Measurements from ENCODE around the gene GABRR1.

Gene GABRR1

DNA sequence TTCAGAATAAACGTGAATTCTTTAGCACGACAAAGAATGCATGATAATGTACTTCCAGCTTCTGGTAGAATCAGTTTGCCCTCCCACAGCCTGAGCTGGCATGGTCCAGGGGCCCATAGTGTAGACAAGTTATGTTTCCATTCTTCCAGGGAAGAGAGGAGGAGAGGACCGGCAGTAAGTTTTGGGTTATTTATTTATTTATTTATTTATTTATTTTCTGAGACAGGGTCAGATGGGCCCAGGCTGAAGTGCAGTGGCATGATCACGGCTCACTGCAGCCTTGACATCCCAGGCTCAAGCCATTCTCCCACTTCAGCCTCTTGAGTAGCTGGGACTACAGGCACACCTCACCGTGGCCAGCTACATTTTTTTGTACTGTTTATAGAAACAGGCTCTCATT lies 4.7 kb downstream of the GABRR1 start:
- TF ChIP-seq, protein P1, sequence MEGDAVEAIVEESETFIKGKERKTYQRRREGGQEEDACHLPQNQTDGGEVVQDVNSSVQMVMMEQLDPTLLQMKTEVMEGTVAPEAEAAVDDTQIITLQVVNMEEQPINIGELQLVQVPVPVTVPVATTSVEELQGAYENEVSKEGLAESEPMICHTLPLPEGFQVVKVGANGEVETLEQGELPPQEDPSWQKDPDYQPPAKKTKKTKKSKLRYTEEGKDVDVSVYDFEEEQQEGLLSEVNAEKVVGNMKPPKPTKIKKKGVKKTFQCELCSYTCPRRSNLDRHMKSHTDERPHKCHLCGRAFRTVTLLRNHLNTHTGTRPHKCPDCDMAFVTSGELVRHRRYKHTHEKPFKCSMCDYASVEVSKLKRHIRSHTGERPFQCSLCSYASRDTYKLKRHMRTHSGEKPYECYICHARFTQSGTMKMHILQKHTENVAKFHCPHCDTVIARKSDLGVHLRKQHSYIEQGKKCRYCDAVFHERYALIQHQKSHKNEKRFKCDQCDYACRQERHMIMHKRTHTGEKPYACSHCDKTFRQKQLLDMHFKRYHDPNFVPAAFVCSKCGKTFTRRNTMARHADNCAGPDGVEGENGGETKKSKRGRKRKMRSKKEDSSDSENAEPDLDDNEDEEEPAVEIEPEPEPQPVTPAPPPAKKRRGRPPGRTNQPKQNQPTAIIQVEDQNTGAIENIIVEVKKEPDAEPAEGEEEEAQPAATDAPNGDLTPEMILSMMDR (IDR thresholded peaks at IDR 0.05; ENCODE audit: control extremely low read depth, extremely low read depth, low read depth, missing control alignments) = no peak
- CTCF ChIA-PET = interaction anchor here (1.0 kb wide), 1 partner anchor 12 kb away, joined by 3 read pairs; no protein-coding TSS in a partner anchor
- POLR2A ChIA-PET = no interaction called here
- no peak for DNase-seq (ENCODE audit: extremely low spot score)

DNA sequence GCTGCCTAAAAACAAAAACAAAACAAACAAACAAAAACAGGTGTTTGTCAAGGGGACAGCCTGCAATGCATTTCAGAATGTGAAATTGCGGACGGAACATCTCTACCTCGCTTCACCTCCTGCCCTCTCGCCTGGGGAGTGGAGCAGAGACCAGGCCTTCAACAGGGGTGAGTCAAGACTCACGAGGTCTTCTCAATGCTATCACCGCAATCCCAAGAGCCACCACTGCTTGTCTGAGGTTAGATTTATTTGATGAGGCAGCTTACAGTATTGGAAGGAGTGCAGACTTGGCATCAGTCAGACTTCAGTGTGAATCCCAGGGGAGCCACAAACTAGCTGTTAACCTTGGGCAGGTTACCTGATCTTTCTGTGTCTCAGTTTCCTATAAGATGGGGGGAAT lies 7.7 kb downstream of the GABRR1 start:
- ChIA-PET CTCF (interaction anchor here (1.1 kb wide), 1 partner anchor 55 kb away, joined by 3 read pairs; no protein-coding TSS in a partner anchor), POLR2A (no interaction called here)
- TF ChIP-seq, protein P1 (IDR thresholded peaks at IDR 0.05; ENCODE audit: control extremely low read depth, extremely low read depth, low read depth, missing control alignments) = no peak
- DNase-seq (ENCODE audit: extremely low spot score) = no peak

DNA sequence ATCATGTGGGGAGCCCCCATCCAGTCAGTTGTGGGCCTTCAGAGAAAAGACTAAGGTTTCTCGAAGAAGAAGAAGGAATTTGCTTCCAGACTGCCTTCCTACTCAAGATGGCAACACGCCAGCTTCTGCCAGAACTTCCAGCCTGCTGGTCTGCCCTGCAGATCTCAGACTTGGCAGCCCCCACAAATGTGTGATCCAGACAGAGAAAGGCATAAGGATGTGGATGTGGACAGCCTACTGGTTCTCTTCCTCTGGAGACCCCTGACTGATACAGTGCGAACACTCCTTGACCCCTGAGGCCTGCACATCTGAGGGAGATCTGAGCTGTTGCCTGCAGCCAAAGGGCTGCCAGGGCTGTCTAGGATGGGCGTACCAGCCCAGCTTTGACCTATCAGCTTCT lies 8.6 kb downstream of the GABRR1 start:
- no peak for DNase-seq (ENCODE audit: extremely low spot score)
- ChIA-PET CTCF (interaction anchor here (0.6 kb wide), 1 partner anchor 17 kb away, joined by 3 read pairs; no protein-coding TSS in a partner anchor), POLR2A (no interaction called here)
- TF ChIP-seq, protein P1 (IDR thresholded peaks at IDR 0.05; ENCODE audit: control extremely low read depth, extremely low read depth, low read depth, missing control alignments) = no peak

DNA sequence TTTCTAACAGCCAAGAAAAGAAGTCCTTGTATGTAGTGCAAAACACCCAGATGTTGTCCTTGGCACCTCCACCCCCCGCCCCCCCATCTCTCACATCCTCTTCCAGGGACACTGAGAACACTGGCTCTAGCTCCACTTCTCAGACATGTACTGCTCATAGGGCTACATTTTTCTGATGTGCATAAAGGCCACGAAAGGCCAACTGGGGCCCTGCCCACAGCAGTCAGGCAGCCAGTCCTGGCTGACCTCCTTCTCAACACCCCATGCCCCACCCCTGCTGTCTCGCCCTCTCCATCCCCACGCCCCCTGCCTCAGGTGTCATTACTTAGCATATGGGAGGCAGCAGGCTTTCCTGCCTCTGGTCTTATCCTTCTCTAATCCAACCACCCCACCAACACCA lies 11.3 kb downstream of the GABRR1 start:
- ChIA-PET POLR2A (no interaction called here), CTCF (no interaction called here)
- no peak for DNase-seq (ENCODE audit: extremely low spot score)

DNA sequence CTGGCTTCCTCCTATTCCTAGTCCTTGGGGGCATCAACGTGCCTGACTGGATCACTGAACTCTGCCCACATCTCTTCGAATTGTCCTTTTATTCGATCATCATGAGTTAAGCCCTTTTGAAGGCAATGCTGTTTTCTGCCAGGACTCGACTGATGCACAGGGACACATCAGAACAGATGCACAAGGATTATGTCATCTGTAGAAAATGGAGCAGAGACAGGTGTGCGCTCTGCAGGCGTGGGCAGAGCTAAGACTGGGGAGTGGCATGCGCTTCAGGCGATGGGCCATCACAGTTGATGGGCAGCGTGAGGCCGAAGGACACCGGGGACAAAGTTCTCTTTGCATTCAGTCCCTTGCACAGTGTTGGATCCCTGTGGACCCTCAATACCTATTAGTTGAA lies 13.1 kb downstream of the GABRR1 start:
- TF ChIP-seq, protein P1 (IDR thresholded peaks at IDR 0.05; ENCODE audit: control extremely low read depth, extremely low read depth, low read depth, missing control alignments) = no peak
- ChIA-PET CTCF (interaction anchor here (1.0 kb wide), 1 partner anchor 221 kb away, joined by 3 read pairs; no protein-coding TSS in a partner anchor), POLR2A (interaction anchor here (0.6 kb wide), 1 partner anchor 1235 kb away, joined by 3 read pairs; no protein-coding TSS in a partner anchor)
- no peak for DNase-seq (ENCODE audit: extremely low spot score)

More for the DNA sequence above, 11.3 kb downstream of the GABRR1 start:
- TF ChIP-seq, protein P1 (IDR thresholded peaks at IDR 0.05; ENCODE audit: control extremely low read depth, extremely low read depth, low read depth, missing control alignments) = no peak

DNA sequence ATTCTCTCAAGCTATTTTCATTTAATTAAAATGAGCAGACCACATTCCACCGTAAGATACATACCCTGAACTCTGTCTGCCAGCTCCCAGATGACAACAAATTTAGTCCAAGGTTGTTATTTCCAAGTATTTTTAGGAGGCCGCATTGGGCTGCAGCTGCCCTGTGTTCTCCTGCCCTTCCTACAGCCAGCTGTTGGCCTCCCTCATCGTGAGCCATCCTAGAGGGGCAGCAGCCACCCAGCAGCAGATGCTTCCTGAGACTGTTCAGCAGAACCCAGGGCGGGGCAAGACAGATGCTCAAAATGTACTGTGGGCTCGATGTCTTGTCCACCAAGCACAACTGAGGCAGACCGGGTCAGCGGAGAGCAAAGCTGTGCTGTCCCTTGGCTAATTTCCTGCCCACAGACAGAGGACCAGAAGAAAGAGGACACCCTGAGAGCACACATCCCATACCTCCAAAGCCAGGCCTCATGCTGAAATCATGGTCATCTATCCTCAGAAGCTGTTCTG lies 16.4 kb downstream of the GABRR1 start:
- POLR2A ChIA-PET = no interaction called here
- CTCF ChIA-PET = interaction anchor here (0.9 to 1.4 kb wide), 4 partner anchors 11 to 62 kb away, joined by 3 read pairs; no protein-coding TSS in a partner anchor

More for the DNA sequence above, 16.4 kb downstream of the GABRR1 start:
- TF ChIP-seq, protein P1 (IDR thresholded peaks at IDR 0.05; ENCODE audit: control extremely low read depth, extremely low read depth, low read depth, missing control alignments) = no peak
- no peak for DNase-seq (ENCODE audit: extremely low spot score)
